ENCODE data around the gene CDH4.

DNA sequence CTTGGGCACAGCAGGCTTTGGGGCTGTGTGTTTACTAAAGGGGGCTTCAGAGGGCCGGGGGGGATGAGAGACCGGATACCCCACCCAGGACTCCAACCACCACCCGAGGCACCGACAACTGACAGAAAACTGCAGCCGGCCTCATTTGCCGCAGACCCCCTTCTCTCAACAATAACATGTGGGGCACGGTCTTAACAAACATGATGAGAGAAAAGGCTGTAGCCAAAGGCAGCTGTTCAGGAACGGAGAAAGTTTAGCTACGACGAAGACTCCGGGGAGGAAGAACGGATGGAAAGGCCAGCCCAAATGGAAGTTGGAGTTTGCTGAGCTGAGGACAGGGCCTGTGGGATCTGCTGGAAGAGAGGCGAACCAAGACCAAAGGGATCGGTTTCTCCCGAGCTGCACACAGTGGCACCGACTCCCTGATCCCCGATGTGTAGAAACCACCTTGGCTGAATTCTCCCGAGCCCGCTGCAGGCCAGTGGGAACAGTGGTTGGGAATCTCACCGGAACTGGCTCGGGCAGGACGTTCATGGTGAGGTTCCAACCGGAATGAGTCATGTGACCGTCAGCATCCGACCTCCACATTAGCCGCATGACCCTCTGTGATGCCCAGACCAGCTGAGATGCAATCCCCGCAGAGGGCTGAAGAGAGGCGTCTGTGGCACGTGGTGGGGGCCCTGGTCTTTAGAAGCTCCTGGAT, 454.3 kb downstream of the CDH4 start:
- TF ChIP-seq, protein P1, sequence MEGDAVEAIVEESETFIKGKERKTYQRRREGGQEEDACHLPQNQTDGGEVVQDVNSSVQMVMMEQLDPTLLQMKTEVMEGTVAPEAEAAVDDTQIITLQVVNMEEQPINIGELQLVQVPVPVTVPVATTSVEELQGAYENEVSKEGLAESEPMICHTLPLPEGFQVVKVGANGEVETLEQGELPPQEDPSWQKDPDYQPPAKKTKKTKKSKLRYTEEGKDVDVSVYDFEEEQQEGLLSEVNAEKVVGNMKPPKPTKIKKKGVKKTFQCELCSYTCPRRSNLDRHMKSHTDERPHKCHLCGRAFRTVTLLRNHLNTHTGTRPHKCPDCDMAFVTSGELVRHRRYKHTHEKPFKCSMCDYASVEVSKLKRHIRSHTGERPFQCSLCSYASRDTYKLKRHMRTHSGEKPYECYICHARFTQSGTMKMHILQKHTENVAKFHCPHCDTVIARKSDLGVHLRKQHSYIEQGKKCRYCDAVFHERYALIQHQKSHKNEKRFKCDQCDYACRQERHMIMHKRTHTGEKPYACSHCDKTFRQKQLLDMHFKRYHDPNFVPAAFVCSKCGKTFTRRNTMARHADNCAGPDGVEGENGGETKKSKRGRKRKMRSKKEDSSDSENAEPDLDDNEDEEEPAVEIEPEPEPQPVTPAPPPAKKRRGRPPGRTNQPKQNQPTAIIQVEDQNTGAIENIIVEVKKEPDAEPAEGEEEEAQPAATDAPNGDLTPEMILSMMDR (IDR thresholded peaks at IDR 0.05; ENCODE audit: borderline replicate concordance, extremely low read depth, low read length, poor library complexity, severe bottlenecking): no peak
- no peak for TF ChIP-seq EZH2 (IDR thresholded peaks at IDR 0.05; ENCODE audit: borderline replicate concordance, low read depth, low read length, severe bottlenecking)
